HepG2 (cell line): ENCODE data around the gene JOSD1.
"Not testable (repeated sequence)": the region's sequence is repeated elsewhere in the genome, so short reads cannot be mapped to it uniquely, and the experiment has no call there.

Source experiments
- GPN1 ChIP-seq: sonication (generic); formaldehyde crosslinking; IDR thresholded peaks from 2 replicates; pipeline ENCODE4 v1.5.1; 2020; ENCODE audit warnings: missing genetic modification reagents, borderline replicate concordance
- TF ChIP-seq, protein P1 (sequence below): sonication (generic); formaldehyde crosslinking; IDR thresholded peaks from 2 replicates; pipeline ENCODE4 v1.5.0; 2020; ENCODE audit warnings: mild to moderate bottlenecking, missing genetic modification reagents, moderate library complexity

DNA sequence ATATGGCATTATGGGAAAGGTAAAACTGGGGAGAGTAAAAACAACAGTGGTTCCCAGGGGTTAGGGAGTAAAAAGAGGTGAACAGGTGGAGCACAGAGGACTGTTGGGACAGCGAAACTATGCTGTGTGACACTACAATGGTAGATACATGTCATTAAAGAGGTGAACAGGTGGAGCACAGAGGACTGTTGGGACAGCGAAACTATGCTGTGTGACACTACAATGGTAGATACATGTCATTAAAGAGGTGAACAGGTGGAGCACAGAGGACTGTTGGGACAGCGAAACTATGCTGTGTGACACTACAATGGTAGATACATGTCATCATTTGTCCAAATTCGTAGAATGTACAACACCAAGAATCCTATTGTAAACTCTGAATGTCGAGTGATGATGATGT, 56.5 kb downstream of the JOSD1 start:
- TF ChIP-seq, protein P1, sequence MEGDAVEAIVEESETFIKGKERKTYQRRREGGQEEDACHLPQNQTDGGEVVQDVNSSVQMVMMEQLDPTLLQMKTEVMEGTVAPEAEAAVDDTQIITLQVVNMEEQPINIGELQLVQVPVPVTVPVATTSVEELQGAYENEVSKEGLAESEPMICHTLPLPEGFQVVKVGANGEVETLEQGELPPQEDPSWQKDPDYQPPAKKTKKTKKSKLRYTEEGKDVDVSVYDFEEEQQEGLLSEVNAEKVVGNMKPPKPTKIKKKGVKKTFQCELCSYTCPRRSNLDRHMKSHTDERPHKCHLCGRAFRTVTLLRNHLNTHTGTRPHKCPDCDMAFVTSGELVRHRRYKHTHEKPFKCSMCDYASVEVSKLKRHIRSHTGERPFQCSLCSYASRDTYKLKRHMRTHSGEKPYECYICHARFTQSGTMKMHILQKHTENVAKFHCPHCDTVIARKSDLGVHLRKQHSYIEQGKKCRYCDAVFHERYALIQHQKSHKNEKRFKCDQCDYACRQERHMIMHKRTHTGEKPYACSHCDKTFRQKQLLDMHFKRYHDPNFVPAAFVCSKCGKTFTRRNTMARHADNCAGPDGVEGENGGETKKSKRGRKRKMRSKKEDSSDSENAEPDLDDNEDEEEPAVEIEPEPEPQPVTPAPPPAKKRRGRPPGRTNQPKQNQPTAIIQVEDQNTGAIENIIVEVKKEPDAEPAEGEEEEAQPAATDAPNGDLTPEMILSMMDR (CRISPR knock-in tag) = not testable (repeated sequence)
- not testable (repeated sequence) for TF ChIP-seq GPN1 (CRISPR knock-in tag)
